ENCODE results near the gene MAP4K4.

MAP4K4 gene

DNA sequence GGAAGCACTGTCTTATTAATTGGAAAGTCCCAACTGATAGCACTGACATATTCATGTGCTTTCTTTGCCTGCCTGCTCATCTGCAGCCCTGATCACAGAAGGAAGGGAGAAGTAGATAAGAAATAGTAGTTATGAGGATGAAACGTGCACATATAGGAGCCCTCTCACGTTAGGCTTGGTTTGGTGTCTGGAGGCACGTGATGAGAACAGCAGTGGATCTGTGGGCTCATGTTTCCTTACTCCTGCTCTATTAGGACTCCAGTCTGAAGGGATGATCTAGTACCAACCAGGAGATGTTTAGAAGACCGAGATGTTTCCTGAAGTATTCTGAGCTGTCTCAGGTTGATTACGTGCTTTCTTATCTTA lies 84.9 kb downstream of the MAP4K4 start:
- Histone ChIP-seq H3K36me3 (ENCODE audit: control insufficient read depth, insufficient read depth, low read length) (no peaks in the 10 kb centered on the region), H3K27me3 (ENCODE audit: control insufficient read depth, insufficient read depth, low read length) (no peaks in the 10 kb centered on the region), H3K9ac (ENCODE audit: low read length) (no peak overlapping the region), H3K9me3 (ENCODE audit: control insufficient read depth, insufficient read depth, low read depth, low read length) (no peaks in the 10 kb centered on the region), H3K4me1 (ENCODE audit: control insufficient read depth, insufficient read depth, low read length) (peaks cover 33% of the 10 kb centered on the region), H3K4me3 (ENCODE audit: low read depth, low read length) (no peak overlapping the region), H3K27ac (ENCODE audit: low read depth, low read length) (no peak overlapping the region)

GRCh38 chr2:101787097-101787496 lies 89.6 kb downstream of the MAP4K4 start:
- Histone ChIP-seq H3K9ac (ENCODE audit: low read length) (no peak overlapping the region), H3K9me3 (ENCODE audit: control insufficient read depth, insufficient read depth, low read depth, low read length) (no peaks in the 10 kb centered on the region), H3K36me3 (ENCODE audit: control insufficient read depth, insufficient read depth, low read length) (peaks cover 5% of the 10 kb centered on the region), H3K27ac (ENCODE audit: low read depth, low read length) (no peak overlapping the region), H3K27me3 (ENCODE audit: control insufficient read depth, insufficient read depth, low read length) (no peaks in the 10 kb centered on the region), H3K4me3 (ENCODE audit: low read depth, low read length) (no peak overlapping the region), H3K4me1 (ENCODE audit: control insufficient read depth, insufficient read depth, low read length) (no peaks in the 10 kb centered on the region)

- H3K9me3 ChIP-seq (ENCODE audit: control insufficient read depth, insufficient read depth, low read depth, low read length): no peaks in the 10 kb centered on the region
- peaks cover 5% of the 10 kb centered on the region for H3K4me1 ChIP-seq (ENCODE audit: control insufficient read depth, insufficient read depth, low read length)
- H3K27me3 ChIP-seq (ENCODE audit: control insufficient read depth, insufficient read depth, low read length): no peaks in the 10 kb centered on the region
- H3K27ac ChIP-seq (ENCODE audit: low read depth, low read length): no peak overlapping the region
- peaks cover 5% of the 10 kb centered on the region for H3K36me3 ChIP-seq (ENCODE audit: control insufficient read depth, insufficient read depth, low read length)
- no peak overlapping the region for H3K4me3 ChIP-seq (ENCODE audit: low read depth, low read length)
- H3K9ac ChIP-seq (ENCODE audit: low read length): no peak overlapping the region
Observed at GRCh38 chr2:101788565-101788964, 91.1 kb downstream of the MAP4K4 start.

GRCh38 chr2:101788995-101789970 lies 91.8 kb downstream of the MAP4K4 start:
- Histone ChIP-seq H3K4me1 (ENCODE audit: control insufficient read depth, insufficient read depth, low read length) (peaks cover 5% of the 10 kb centered on the region), H3K9ac (ENCODE audit: low read length) (no peak overlapping the region), H3K4me3 (ENCODE audit: low read depth, low read length) (no peak overlapping the region), H3K27me3 (ENCODE audit: control insufficient read depth, insufficient read depth, low read length) (no peaks in the 10 kb centered on the region), H3K36me3 (ENCODE audit: control insufficient read depth, insufficient read depth, low read length) (peaks cover 5% of the 10 kb centered on the region), H3K9me3 (ENCODE audit: control insufficient read depth, insufficient read depth, low read depth, low read length) (no peaks in the 10 kb centered on the region), H3K27ac (ENCODE audit: low read depth, low read length) (no peak overlapping the region)

GRCh38 chr2:101790416-101790815 lies 92.9 kb downstream of the MAP4K4 start:
- H3K36me3 ChIP-seq (ENCODE audit: control insufficient read depth, insufficient read depth, low read length): peaks cover 5% of the 10 kb centered on the region
- no peak overlapping the region for H3K27ac ChIP-seq (ENCODE audit: low read depth, low read length)
- peaks cover 5% of the 10 kb centered on the region for H3K4me1 ChIP-seq (ENCODE audit: control insufficient read depth, insufficient read depth, low read length)
- no peak overlapping the region for H3K9ac ChIP-seq (ENCODE audit: low read length)
- H3K9me3 ChIP-seq (ENCODE audit: control insufficient read depth, insufficient read depth, low read depth, low read length): no peaks in the 10 kb centered on the region
- no peak overlapping the region for H3K4me3 ChIP-seq (ENCODE audit: low read depth, low read length)
- no peaks in the 10 kb centered on the region for H3K27me3 ChIP-seq (ENCODE audit: control insufficient read depth, insufficient read depth, low read length)

DNA sequence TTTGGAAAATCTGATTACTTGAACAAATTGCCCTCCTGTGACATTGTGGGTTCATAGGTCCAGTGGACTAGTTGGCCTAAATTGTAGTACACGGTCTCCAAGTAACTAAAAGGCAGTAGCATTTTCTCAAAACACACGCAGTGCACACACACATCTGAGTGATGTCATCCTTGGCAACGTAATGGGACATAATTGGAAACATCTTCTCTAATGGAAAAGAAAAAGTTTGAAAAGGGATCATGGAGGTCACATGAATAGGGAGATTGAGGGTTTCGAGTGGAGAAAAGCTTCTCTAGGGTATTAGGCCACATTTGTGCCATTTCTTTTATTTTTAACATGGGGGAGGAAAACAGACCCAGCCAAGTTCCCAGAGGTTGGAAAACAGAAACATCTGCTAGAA lies 93.3 kb downstream of the MAP4K4 start:
- H3K4me3 ChIP-seq (ENCODE audit: low read depth, low read length): no peak overlapping the region
- H3K27me3 ChIP-seq (ENCODE audit: control insufficient read depth, insufficient read depth, low read length): no peaks in the 10 kb centered on the region
- H3K4me1 ChIP-seq (ENCODE audit: control insufficient read depth, insufficient read depth, low read length): peaks cover 5% of the 10 kb centered on the region
- peaks cover 5% of the 10 kb centered on the region for H3K36me3 ChIP-seq (ENCODE audit: control insufficient read depth, insufficient read depth, low read length)
- H3K27ac ChIP-seq (ENCODE audit: low read depth, low read length): no peak overlapping the region
- H3K9ac ChIP-seq (ENCODE audit: low read length): no peak overlapping the region
- H3K9me3 ChIP-seq (ENCODE audit: control insufficient read depth, insufficient read depth, low read depth, low read length): no peaks in the 10 kb centered on the region

DNA sequence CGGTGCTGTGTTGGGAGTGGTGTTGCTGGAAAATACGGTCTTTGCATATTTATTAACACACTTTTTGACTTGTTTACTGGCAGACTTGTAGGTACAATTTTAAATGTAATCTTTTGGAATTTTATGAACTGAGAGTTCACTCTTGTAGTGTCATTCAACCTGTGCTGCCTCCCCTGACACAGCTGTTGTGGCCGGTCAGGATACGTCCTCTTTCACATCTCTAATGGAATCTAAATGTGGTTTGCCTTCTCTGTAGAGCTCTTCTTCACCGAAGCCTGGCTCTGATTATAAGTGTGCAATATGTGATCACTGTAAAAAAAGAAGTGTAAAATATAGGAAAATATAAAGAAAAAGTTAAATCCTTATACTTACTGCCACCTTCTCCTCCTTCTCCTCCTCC lies 94.7 kb downstream of the MAP4K4 start:
- H3K36me3 ChIP-seq (ENCODE audit: control insufficient read depth, insufficient read depth, low read length): peaks cover 5% of the 10 kb centered on the region
- H3K4me3 ChIP-seq (ENCODE audit: low read depth, low read length): no peak overlapping the region

DNA sequence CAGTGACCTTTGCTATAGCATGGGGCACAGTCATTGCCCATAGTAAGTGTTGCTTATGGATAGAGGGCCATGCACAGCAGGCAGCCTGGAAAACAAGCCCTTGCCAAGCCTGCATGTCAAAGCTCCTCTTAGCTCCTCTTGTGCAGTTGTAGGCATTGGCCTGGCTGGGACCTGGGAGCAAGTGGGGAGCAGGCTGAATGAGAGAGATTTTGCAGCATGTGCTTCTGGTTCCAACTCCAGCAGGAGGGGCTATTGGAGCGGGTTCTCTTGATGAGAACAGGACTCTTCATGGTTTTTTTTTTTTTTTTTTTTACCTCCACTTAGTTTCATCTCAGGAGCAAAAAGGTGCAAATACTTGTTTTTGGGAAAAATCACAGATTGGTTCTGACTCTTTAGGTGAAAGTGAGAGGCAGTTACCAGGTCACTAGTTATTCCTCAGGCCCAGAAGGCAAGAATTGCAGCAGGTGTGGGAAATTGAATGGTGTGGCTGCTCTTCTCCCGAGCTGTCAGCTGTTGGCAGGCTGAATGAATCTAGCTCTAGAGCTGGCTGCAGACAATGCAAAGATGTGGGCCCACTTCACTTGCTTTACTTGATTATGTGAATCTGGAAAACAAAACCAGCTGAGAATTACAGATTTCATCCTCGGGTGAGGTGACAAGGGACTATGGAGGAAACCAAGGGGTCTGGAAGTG lies 95.9 kb downstream of the MAP4K4 start:
- Histone ChIP-seq H3K9me3 (ENCODE audit: control insufficient read depth, insufficient read depth, low read depth, low read length) (no peaks in the 10 kb centered on the region), H3K27ac (ENCODE audit: low read depth, low read length) (no peak overlapping the region), H3K4me3 (ENCODE audit: low read depth, low read length) (no peak overlapping the region), H3K4me1 (ENCODE audit: control insufficient read depth, insufficient read depth, low read length) (peaks cover 5% of the 10 kb centered on the region), H3K36me3 (ENCODE audit: control insufficient read depth, insufficient read depth, low read length) (peaks cover 5% of the 10 kb centered on the region), H3K9ac (ENCODE audit: low read length) (no peak overlapping the region), H3K27me3 (ENCODE audit: control insufficient read depth, insufficient read depth, low read length) (no peaks in the 10 kb centered on the region)

More for the DNA sequence above, 94.7 kb downstream of the MAP4K4 start:
- Histone ChIP-seq H3K4me1 (ENCODE audit: control insufficient read depth, insufficient read depth, low read length) (peaks cover 5% of the 10 kb centered on the region), H3K9ac (ENCODE audit: low read length) (no peak overlapping the region), H3K27ac (ENCODE audit: low read depth, low read length) (no peak overlapping the region), H3K27me3 (ENCODE audit: control insufficient read depth, insufficient read depth, low read length) (no peaks in the 10 kb centered on the region), H3K9me3 (ENCODE audit: control insufficient read depth, insufficient read depth, low read depth, low read length) (no peaks in the 10 kb centered on the region)

- H3K27me3 ChIP-seq (ENCODE audit: control insufficient read depth, insufficient read depth, low read length): no peaks in the 10 kb centered on the region
- no peaks in the 10 kb centered on the region for H3K9me3 ChIP-seq (ENCODE audit: control insufficient read depth, insufficient read depth, low read depth, low read length)
- H3K4me3 ChIP-seq (ENCODE audit: low read depth, low read length): no peak overlapping the region
- peaks cover 5% of the 10 kb centered on the region for H3K4me1 ChIP-seq (ENCODE audit: control insufficient read depth, insufficient read depth, low read length)
- H3K36me3 ChIP-seq (ENCODE audit: control insufficient read depth, insufficient read depth, low read length): peaks cover 5% of the 10 kb centered on the region
- no peak overlapping the region for H3K9ac ChIP-seq (ENCODE audit: low read length)
- H3K27ac ChIP-seq (ENCODE audit: low read depth, low read length): no peak overlapping the region
Observed at GRCh38 chr2:101794141-101794540, 96.6 kb downstream of the MAP4K4 start.

- no peak overlapping the region for H3K9ac ChIP-seq (ENCODE audit: low read length)
- no peaks in the 10 kb centered on the region for H3K9me3 ChIP-seq (ENCODE audit: control insufficient read depth, insufficient read depth, low read depth, low read length)
- H3K27ac ChIP-seq (ENCODE audit: low read depth, low read length): no peak overlapping the region
- peaks cover 5% of the 10 kb centered on the region for H3K36me3 ChIP-seq (ENCODE audit: control insufficient read depth, insufficient read depth, low read length)
- no peak overlapping the region for H3K4me3 ChIP-seq (ENCODE audit: low read depth, low read length)
- peaks cover 5% of the 10 kb centered on the region for H3K4me1 ChIP-seq (ENCODE audit: control insufficient read depth, insufficient read depth, low read length)
- no peaks in the 10 kb centered on the region for H3K27me3 ChIP-seq (ENCODE audit: control insufficient read depth, insufficient read depth, low read length)
Observed at GRCh38 chr2:101795033-101795432, 97.5 kb downstream of the MAP4K4 start.

Data from HUES6 (cell line).